Activated naive CD4-positive, alpha-beta T cell treated with anti-CD3 and anti-CD28 coated beads for 36 hours (primary cell): Measurements from ENCODE around the gene CCPG1. TPM values are rescaled to one million over a fixed set of nuclear protein-coding genes. Genes with fewer than 3 reads are reported as not detected.

Experiments used
- CTCF ChIA-PET: fragments of 350-600 bp; sonication (Branson Sonifier 250); formaldehyde crosslinking; loops from one replicate; lab custom pipeline; 2021; ENCODE audit warnings: antibody characterized with exemption; lab: Charles Lee
- DNase-seq: peaks from one replicate; pipeline ENCODE4 v3.0.0-alpha.2; 2020
- H3K27ac Mint-ChIP-seq: one replicate; pipeline ENCODE4 v1.8.0; 2021; ENCODE audit warnings: mild to moderate bottlenecking, mixed read lengths
- H3K27me3 Mint-ChIP-seq: one replicate; pipeline ENCODE4 v1.8.0; 2021; ENCODE audit warnings: low read depth, mixed read lengths
- H3K36me3 Mint-ChIP-seq: one replicate; pipeline ENCODE4 v1.8.0; 2021; ENCODE audit warnings: low read depth, mixed read lengths
- H3K4me1 Mint-ChIP-seq: one replicate; pipeline ENCODE4 v1.8.0; 2021; ENCODE audit warnings: low read depth, mixed read lengths
- H3K4me3 Mint-ChIP-seq: one replicate; pipeline ENCODE4 v1.8.0; 2021; ENCODE audit warnings: mild to moderate bottlenecking, moderate library complexity, mixed read lengths
- H3K9me3 Mint-ChIP-seq: one replicate; pipeline ENCODE4 v1.8.0; 2021; ENCODE audit warnings: mixed read lengths
- intact Hi-C: fragments of 100-400 bp; cut with micrococcal nuclease; formaldehyde crosslinking; loops from one replicate; pipeline ENCODE4 v1.15.1; 2023
- total RNA-seq, 2 experiments: library from RNA; stranded (reverse); gene quantifications; one replicate each; pipeline ENCODE4 v1.2.3, GENCODE V29; 2021

CCPG1 gene
- total RNA-seq, 2 experiments from 2014 or later, result 9.8 to 11.6 TPM

- Mint-ChIP-seq H3K36me3 (no peaks in the 10 kb centered on the region), H3K27me3 (no peaks in the 10 kb centered on the region), H3K4me3 (no peak overlapping the region), H3K9me3 (no peaks in the 10 kb centered on the region), H3K4me1 (peaks cover 7% of the 10 kb centered on the region), H3K27ac (no peak overlapping the region)
- no peak for DNase-seq
- intact Hi-C loops, result no loop called here
- CTCF ChIA-PET, result interaction anchor here (1.7 kb wide), 1 partner anchor 67 kb away, joined by 6 read pairs; no protein-coding TSS in a partner anchor
Measured at GRCh38 chr15:55372701-55373440, 35.3 kb downstream of the CCPG1 start.

- no peaks in the 10 kb centered on the region for H3K27me3 Mint-ChIP-seq
- no peak for DNase-seq
- no peak overlapping the region for H3K4me3 Mint-ChIP-seq
- H3K9me3 Mint-ChIP-seq, result no peaks in the 10 kb centered on the region
- intact Hi-C loops, result no loop called here
- no peaks in the 10 kb centered on the region for H3K36me3 Mint-ChIP-seq
- CTCF ChIA-PET, result interaction anchor here (1.0 kb wide), 1 partner anchor 67 kb away, joined by 3 read pairs; no protein-coding TSS in a partner anchor
- no peak overlapping the region for H3K27ac Mint-ChIP-seq
- peaks cover 2% of the 10 kb centered on the region for H3K4me1 Mint-ChIP-seq
Measured at GRCh38 chr15:55366981-55367380, 41.2 kb downstream of the CCPG1 start.

GRCh38 chr15:55362641-55363040, 45.5 kb downstream of the CCPG1 start:
- Mint-ChIP-seq H3K4me1 (peaks cover under 1% of the 10 kb centered on the region), H3K36me3 (no peaks in the 10 kb centered on the region), H3K9me3 (no peaks in the 10 kb centered on the region), H3K27me3 (no peaks in the 10 kb centered on the region), H3K27ac (no peak overlapping the region), H3K4me3 (no peak overlapping the region)
- DNase-seq, result no peak
- intact Hi-C loops, result no loop called here
- CTCF ChIA-PET, result no interaction called here

- no peaks in the 10 kb centered on the region for H3K4me1 Mint-ChIP-seq
- H3K27ac Mint-ChIP-seq, result no peak overlapping the region
- intact Hi-C loops, result no loop called here
- H3K4me3 Mint-ChIP-seq, result no peak overlapping the region
- H3K36me3 Mint-ChIP-seq, result peaks cover 7% of the 10 kb centered on the region
- DNase-seq, result no peak
- H3K27me3 Mint-ChIP-seq, result no peaks in the 10 kb centered on the region
- no peaks in the 10 kb centered on the region for H3K9me3 Mint-ChIP-seq
- CTCF ChIA-PET, result interaction anchor here (0.7 kb wide), 1 partner anchor 29 kb away, joined by 3 read pairs; no protein-coding TSS in a partner anchor
Measured at GRCh38 chr15:55361048-55361447, 47.1 kb downstream of the CCPG1 start.

GRCh38 chr15:55360256-55360655, 47.9 kb downstream of the CCPG1 start:
- no peak overlapping the region for H3K4me3 Mint-ChIP-seq

GRCh38 chr15:55358471-55358870, 49.7 kb downstream of the CCPG1 start:
- peaks cover 10% of the 10 kb centered on the region for H3K36me3 Mint-ChIP-seq
- H3K27ac Mint-ChIP-seq, result no peak overlapping the region
- no peak for DNase-seq
- H3K4me1 Mint-ChIP-seq, result no peaks in the 10 kb centered on the region
- no peaks in the 10 kb centered on the region for H3K9me3 Mint-ChIP-seq
- H3K27me3 Mint-ChIP-seq, result no peaks in the 10 kb centered on the region
- intact Hi-C loops, result no loop called here
- no peak overlapping the region for H3K4me3 Mint-ChIP-seq
- CTCF ChIA-PET, result interaction anchor here (0.6 to 1.4 kb wide), 8 partner anchors 9 to 162 kb away, joined by 3 to 4 read pairs (median 3); partner anchors contain the start of genes CCPG1, PIERCE2 and RSL24D1

More at GRCh38 chr15:55360256-55360655, 47.9 kb downstream of the CCPG1 start:
- H3K36me3 Mint-ChIP-seq, result peaks cover 8% of the 10 kb centered on the region
- H3K4me1 Mint-ChIP-seq, result no peaks in the 10 kb centered on the region
- CTCF ChIA-PET, result no interaction called here
- no peak for DNase-seq
- intact Hi-C loops, result no loop called here
- no peaks in the 10 kb centered on the region for H3K9me3 Mint-ChIP-seq
- no peaks in the 10 kb centered on the region for H3K27me3 Mint-ChIP-seq
- no peak overlapping the region for H3K27ac Mint-ChIP-seq

GRCh38 chr15:55357774-55358173, 50.4 kb downstream of the CCPG1 start:
- Mint-ChIP-seq H3K27ac (no peak overlapping the region), H3K36me3 (peaks cover 10% of the 10 kb centered on the region), H3K4me1 (no peaks in the 10 kb centered on the region), H3K9me3 (no peaks in the 10 kb centered on the region), H3K27me3 (no peaks in the 10 kb centered on the region), H3K4me3 (no peak overlapping the region)
- intact Hi-C loops, result no loop called here
- DNase-seq, result no peak
- CTCF ChIA-PET, result interaction anchor here (0.7 to 1.4 kb wide), 5 partner anchors 10 to 191 kb away, joined by 3 read pairs; partner anchors contain the start of genes CCPG1 and PIERCE2

GRCh38 chr15:55356985-55357585, 51.1 kb downstream of the CCPG1 start:
- intact Hi-C loops, result no loop called here
- Mint-ChIP-seq H3K9me3 (no peaks in the 10 kb centered on the region), H3K4me1 (no peaks in the 10 kb centered on the region), H3K36me3 (peaks cover 10% of the 10 kb centered on the region), H3K27me3 (no peaks in the 10 kb centered on the region), H3K27ac (no peak overlapping the region), H3K4me3 (no peak overlapping the region)
- DNase-seq, result no peak
- CTCF ChIA-PET, result interaction anchor here (0.7 kb wide), 1 partner anchor 191 kb away, joined by 3 read pairs; no protein-coding TSS in a partner anchor

- intact Hi-C loops, result no loop called here
Measured at GRCh38 chr15:55353025-55353424, 55.1 kb downstream of the CCPG1 start.

GRCh38 chr15:55349282-55349681, 58.9 kb downstream of the CCPG1 start:
- Mint-ChIP-seq H3K4me1 (no peaks in the 10 kb centered on the region), H3K27ac (no peak overlapping the region), H3K27me3 (no peaks in the 10 kb centered on the region), H3K36me3 (peaks cover 16% of the 10 kb centered on the region), H3K4me3 (no peak overlapping the region), H3K9me3 (no peaks in the 10 kb centered on the region)
- CTCF ChIA-PET, result interaction anchor here (0.6 to 1.7 kb wide), 3 partner anchors 10 to 1738 kb away, joined by 3 to 5 read pairs (median 3); no protein-coding TSS in a partner anchor
- DNase-seq, result no peak
- intact Hi-C loops, result no loop called here

More at GRCh38 chr15:55353025-55353424, 55.1 kb downstream of the CCPG1 start:
- Mint-ChIP-seq H3K9me3 (no peaks in the 10 kb centered on the region), H3K4me1 (no peaks in the 10 kb centered on the region), H3K27ac (no peak overlapping the region), H3K27me3 (no peaks in the 10 kb centered on the region), H3K4me3 (no peak overlapping the region), H3K36me3 (peaks cover 16% of the 10 kb centered on the region)
- no peak for DNase-seq
- CTCF ChIA-PET, result no interaction called here

- CTCF ChIA-PET, result interaction anchor here (1.7 kb wide), 1 partner anchor 11 kb away, joined by 3 read pairs; no protein-coding TSS in a partner anchor
Measured at GRCh38 chr15:55348281-55348778, 59.8 kb downstream of the CCPG1 start.

GRCh38 chr15:55344206-55344605, 64.0 kb downstream of the CCPG1 start:
- Mint-ChIP-seq H3K27ac (no peak overlapping the region), H3K36me3 (peaks cover 28% of the 10 kb centered on the region), H3K4me1 (no peaks in the 10 kb centered on the region), H3K27me3 (no peaks in the 10 kb centered on the region), H3K9me3 (no peaks in the 10 kb centered on the region), H3K4me3 (no peak overlapping the region)
- CTCF ChIA-PET, result interaction anchor here (2.0 kb wide), 1 partner anchor 95 kb away, joined by 6 read pairs; no protein-coding TSS in a partner anchor
- intact Hi-C loops, result no loop called here
- DNase-seq, result no peak

More at GRCh38 chr15:55348281-55348778, 59.8 kb downstream of the CCPG1 start:
- peaks cover 22% of the 10 kb centered on the region for H3K36me3 Mint-ChIP-seq
- no peaks in the 10 kb centered on the region for H3K4me1 Mint-ChIP-seq
- no peaks in the 10 kb centered on the region for H3K9me3 Mint-ChIP-seq
- intact Hi-C loops, result no loop called here
- H3K27me3 Mint-ChIP-seq, result no peaks in the 10 kb centered on the region
- DNase-seq, result no peak
- no peak overlapping the region for H3K4me3 Mint-ChIP-seq
- no peak overlapping the region for H3K27ac Mint-ChIP-seq
